Measurements from ENCODE around the gene UVRAG. TPM values are rescaled to one million over a fixed set of nuclear protein-coding genes. Genes with fewer than 3 reads are reported as not detected.
A peak's percentile ranks its signal among the peaks of the same experiment; 100 is the strongest.
"Not testable (repeated sequence)": the region's sequence is repeated elsewhere in the genome, so short reads cannot be mapped to it uniquely, and the experiment has no call there.

Gene UVRAG
- total RNA-seq, 1 donor from 2014 or later = 14.1 TPM

GRCh38 chr11:75910426-75911145 is 95.6 kb downstream of the UVRAG start:
- no peak for DNase-seq (ENCODE audit: low read depth)

GRCh38 chr11:75911459-75911858 is 96.4 kb downstream of the UVRAG start:
- no peak for DNase-seq (ENCODE audit: low read depth)

GRCh38 chr11:75913984-75914383 is 99.0 kb downstream of the UVRAG start:
- no peak for DNase-seq (ENCODE audit: low read depth)

- DNase-seq (ENCODE audit: low read depth) = no peak
Measured at GRCh38 chr11:75916882-75917281, 101.9 kb downstream of the UVRAG start.

- DNase-seq (ENCODE audit: low read depth) = no peak
Measured at GRCh38 chr11:75918331-75918730, 103.3 kb downstream of the UVRAG start.

GRCh38 chr11:75919525-75919924 is 104.5 kb downstream of the UVRAG start:
- DNase-seq (ENCODE audit: low read depth) = peak; percentile 25

- DNase-seq (ENCODE audit: low read depth) = no peak
Measured at GRCh38 chr11:75920848-75921247, 105.8 kb downstream of the UVRAG start.

GRCh38 chr11:75921808-75922207 is 106.8 kb downstream of the UVRAG start:
- DNase-seq (ENCODE audit: low read depth) = no peak

GRCh38 chr11:75924966-75925784 is 110.2 kb downstream of the UVRAG start:
- DNase-seq (ENCODE audit: low read depth) = peak; percentile 41

- no peak for DNase-seq (ENCODE audit: low read depth)
Measured at GRCh38 chr11:75925785-75926164, 110.8 kb downstream of the UVRAG start.

GRCh38 chr11:75929706-75930105 is 114.7 kb downstream of the UVRAG start:
- DNase-seq (ENCODE audit: low read depth) = no peak

- DNase-seq (ENCODE audit: low read depth) = no peak
Measured at GRCh38 chr11:75930534-75930933, 115.5 kb downstream of the UVRAG start.

GRCh38 chr11:75931124-75931523 is 116.1 kb downstream of the UVRAG start:
- no peak for DNase-seq (ENCODE audit: low read depth)

GRCh38 chr11:75933736-75934135 is 118.7 kb downstream of the UVRAG start:
- not testable (repeated sequence) for DNase-seq (ENCODE audit: low read depth)

- no peak for DNase-seq (ENCODE audit: low read depth)
Measured at GRCh38 chr11:75934851-75935250, 119.8 kb downstream of the UVRAG start.

- no peak for DNase-seq (ENCODE audit: low read depth)
Measured at GRCh38 chr11:75938543-75938942, 123.5 kb downstream of the UVRAG start.

GRCh38 chr11:75939516-75939915 is 124.5 kb downstream of the UVRAG start:
- no peak for DNase-seq (ENCODE audit: low read depth)

- DNase-seq (ENCODE audit: low read depth) = no peak
Measured at GRCh38 chr11:75939992-75940391, 125.0 kb downstream of the UVRAG start.

GRCh38 chr11:75940911-75941310 is 125.9 kb downstream of the UVRAG start:
- no peak for DNase-seq (ENCODE audit: low read depth)

- no peak for DNase-seq (ENCODE audit: low read depth)
Measured at GRCh38 chr11:75944515-75944914, 129.5 kb downstream of the UVRAG start.

- DNase-seq (ENCODE audit: low read depth) = no peak
Measured at GRCh38 chr11:75945446-75945845, 130.4 kb downstream of the UVRAG start.

GRCh38 chr11:75945947-75946346 is 130.9 kb downstream of the UVRAG start:
- no peak for DNase-seq (ENCODE audit: low read depth)
